Measurements from ENCODE around the gene ARPC2. TPM values are rescaled to one million over a fixed set of nuclear protein-coding genes. Genes with fewer than 3 reads are reported as not detected.

ARPC2 gene
- total RNA-seq, 1 experiment from 2014 or later = 213 TPM

DNA sequence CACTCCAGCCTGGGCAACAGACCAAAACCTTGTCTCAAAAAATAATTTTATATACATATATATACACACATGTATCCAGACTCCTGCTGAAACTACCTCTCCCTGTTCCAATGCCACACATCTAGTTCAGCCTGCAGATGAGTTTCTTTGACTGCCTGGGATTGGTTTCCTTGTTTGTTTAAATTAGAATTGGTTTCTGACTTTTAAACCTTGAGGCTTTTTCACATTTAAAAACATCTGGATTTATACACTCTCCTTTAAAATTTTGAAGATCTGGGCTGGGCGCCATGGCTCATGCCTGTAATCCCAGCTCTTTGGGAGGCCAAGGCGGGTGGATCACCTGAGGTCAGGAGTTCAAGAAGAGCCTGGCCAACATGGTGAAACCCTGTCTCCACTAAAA, 28.5 kb upstream of the ARPC2 start:
- Histone ChIP-seq H2AFZ (ENCODE audit: low read length) (no peak overlapping the region), H4K20me1 (ENCODE audit: low read length) (no peaks in the 10 kb centered on the region), H3K4me1 (ENCODE audit: insufficient read depth, low read length) (0 out of 2 replicates have a peak, but pooled peaks cover 4% of the 10 kb centered on the region), H3K9me2 (replicated peaks; ENCODE audit: low read length) (no peaks in the 10 kb centered on the region), H3K27me3 (ENCODE audit: low read length) (peaks cover under 1% of the 10 kb centered on the region), H3K79me2 (ENCODE audit: low read length) (no peaks in the 10 kb centered on the region), H3K36me3 (ENCODE audit: low read depth, low read length) (no peaks in the 10 kb centered on the region), H3F3A (ENCODE audit: low read length, unreplicated experiment) (no peaks in the 10 kb centered on the region), H3K9ac (ENCODE audit: low read length) (no peak overlapping the region), H3K27ac (ENCODE audit: low read length) (no peak overlapping the region), H3K9me3 (ENCODE audit: low read length) (no peaks in the 10 kb centered on the region), H3K4me3 (ENCODE audit: low read length) (no peak overlapping the region), H3K4me2 (ENCODE audit: low read length) (no peak overlapping the region)
- CTCF ChIA-PET = no interaction called here
- intact Hi-C loops (cut with micrococcal nuclease) = loop anchor here (10.0 kb wide), 1 partner anchor 166 kb away; the partner anchor contains the start of gene CATIP
- BruUV-seq (replicated peaks) = no TSS peak
- no peak for ATAC-seq
- POLR2A ChIA-PET (ENCODE audit: unreplicated experiment) = no interaction called here
- no peak for DNase-seq
- no peak for TF ChIP-seq EZH2phosphoT487 (IDR thresholded peaks at IDR 0.05; ENCODE audit: borderline replicate concordance, low read length)
- no peak for TF ChIP-seq EZH2 (IDR thresholded peaks at IDR 0.05; ENCODE audit: low read length, unreplicated experiment)
- no peak for TF ChIP-seq CTCF (conservative IDR thresholded peaks at IDR 0.05; ENCODE audit: low read depth, low read length)

DNA sequence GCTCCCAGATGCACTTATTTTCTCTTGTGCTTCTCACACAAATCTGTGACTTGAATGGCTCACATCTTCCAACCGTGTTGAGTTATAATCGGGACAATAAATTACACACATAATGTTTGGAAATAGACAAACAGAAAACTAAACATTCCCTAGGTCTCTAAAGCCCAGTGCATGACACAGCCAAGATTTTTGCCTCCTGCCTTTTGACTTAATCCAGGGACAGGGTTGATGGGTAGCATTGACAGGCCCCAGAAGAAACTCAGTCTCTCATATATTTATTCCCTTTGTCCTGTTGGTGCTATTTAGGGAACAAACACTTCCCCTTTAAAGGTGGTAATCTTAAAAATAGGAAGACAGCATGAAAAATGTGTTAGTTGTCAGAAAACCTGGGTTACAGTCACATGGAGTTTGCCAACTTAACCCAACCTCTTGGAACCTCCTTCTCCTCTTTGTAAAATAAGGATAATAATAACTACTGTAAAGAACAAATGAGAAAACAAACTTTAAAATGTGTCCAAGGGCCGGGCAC, 24.0 kb upstream of the ARPC2 start:
- DNase-seq = no peak
- Histone ChIP-seq H4K20me1 (ENCODE audit: low read length) (no peaks in the 10 kb centered on the region), H3K9ac (ENCODE audit: low read length) (no peak overlapping the region), H2AFZ (ENCODE audit: low read length) (no peak overlapping the region), H3K36me3 (ENCODE audit: low read depth, low read length) (no peaks in the 10 kb centered on the region), H3K79me2 (ENCODE audit: low read length) (no peaks in the 10 kb centered on the region), H3K4me2 (ENCODE audit: low read length) (no peak overlapping the region), H3K9me3 (ENCODE audit: low read length) (no peaks in the 10 kb centered on the region), H3K27ac (ENCODE audit: low read length) (no peak overlapping the region), H3K4me3 (ENCODE audit: low read length) (no peak overlapping the region), H3F3A (ENCODE audit: low read length, unreplicated experiment) (no peaks in the 10 kb centered on the region), H3K4me1 (ENCODE audit: insufficient read depth, low read length) (no peaks in the 10 kb centered on the region), H3K9me2 (replicated peaks; ENCODE audit: low read length) (no peaks in the 10 kb centered on the region), H3K27me3 (ENCODE audit: low read length) (0 out of 2 replicates have a peak, but pooled peaks cover under 1% of the 10 kb centered on the region)
- ChIA-PET CTCF (no interaction called here), POLR2A (ENCODE audit: unreplicated experiment) (no interaction called here)
- BruUV-seq (replicated peaks) = no TSS peak
- TF ChIP-seq EZH2 (IDR thresholded peaks at IDR 0.05; ENCODE audit: low read length, unreplicated experiment) (no peak), EZH2phosphoT487 (IDR thresholded peaks at IDR 0.05; ENCODE audit: borderline replicate concordance, low read length) (no peak), CTCF (conservative IDR thresholded peaks at IDR 0.05; ENCODE audit: low read depth, low read length) (no peak)
- intact Hi-C loops (cut with micrococcal nuclease) = no loop called here
- no peak for ATAC-seq

GRCh38 chr2:218193701-218194100, 23.3 kb upstream of the ARPC2 start:
- Histone ChIP-seq H3K9ac (ENCODE audit: low read length) (no peak overlapping the region), H3K4me3 (ENCODE audit: low read length) (no peak overlapping the region), H3K9me3 (ENCODE audit: low read length) (no peaks in the 10 kb centered on the region), H3K4me2 (ENCODE audit: low read length) (no peak overlapping the region), H3K27ac (ENCODE audit: low read length) (no peak overlapping the region), H3F3A (ENCODE audit: low read length, unreplicated experiment) (no peaks in the 10 kb centered on the region), H4K20me1 (ENCODE audit: low read length) (no peaks in the 10 kb centered on the region), H3K36me3 (ENCODE audit: low read depth, low read length) (no peaks in the 10 kb centered on the region), H3K27me3 (ENCODE audit: low read length) (peaks cover 5% of the 10 kb centered on the region; the same call in 1 of the 2 replicates), H3K4me1 (ENCODE audit: insufficient read depth, low read length) (no peaks in the 10 kb centered on the region), H3K9me2 (replicated peaks; ENCODE audit: low read length) (no peaks in the 10 kb centered on the region), H2AFZ (ENCODE audit: low read length) (no peak overlapping the region), H3K79me2 (ENCODE audit: low read length) (no peaks in the 10 kb centered on the region)
- BruUV-seq (replicated peaks) = no TSS peak
- DNase-seq (no peak), ATAC-seq (no peak)
- intact Hi-C loops (cut with micrococcal nuclease) = no loop called here
- no peak for TF ChIP-seq CTCF (conservative IDR thresholded peaks at IDR 0.05; ENCODE audit: low read depth, low read length)
- TF ChIP-seq EZH2phosphoT487 (IDR thresholded peaks at IDR 0.05; ENCODE audit: borderline replicate concordance, low read length) = no peak
- TF ChIP-seq EZH2 (IDR thresholded peaks at IDR 0.05; ENCODE audit: low read length, unreplicated experiment) = no peak
- POLR2A ChIA-PET (ENCODE audit: unreplicated experiment) = no interaction called here
- CTCF ChIA-PET = no interaction called here
